Measurements from ENCODE around the gene EPHB2. TPM values are rescaled to one million over a fixed set of nuclear protein-coding genes. Genes with fewer than 3 reads are reported as not detected.

The EPHB2 gene
- total and polyA plus RNA-seq, 2 of the 8 experiments (the other 6 are each of a cell fraction or from before 2014, with no cell fraction given) = 15.8 to 17.2 TPM

GRCh38 chr1:22921452-22922126, 210.9 kb downstream of the EPHB2 start:
- H3K4ac ChIP-seq (replicated peaks; ENCODE audit: insufficient read length, low read depth, low read length) = no peak overlapping the region
- H3K4me2 ChIP-seq (ENCODE audit: insufficient read depth in 1 of 2, low read depth in 2 of 2, low read length in 2 of 2) = no peak overlapping the region
- H3K56ac ChIP-seq (replicated peaks; ENCODE audit: insufficient read length, low read depth, low read length) = no peak overlapping the region
- no peak overlapping the region for H2AK5ac ChIP-seq (ENCODE audit: low read depth, low read length)
- CTCF ChIA-PET (ENCODE audit: partially characterized antibody) = interaction anchor here (0.8 to 2.5 kb wide), 11 partner anchors 9 to 268 kb away, joined by 3 to 7 read pairs (median 3); partner anchors contain the start of gene C1QB
- H2BK5ac ChIP-seq (ENCODE audit: low read depth, low read length) = no peak overlapping the region
- no peak overlapping the region for H2BK15ac ChIP-seq (ENCODE audit: low read length)
- no peak overlapping the region for H3K14ac ChIP-seq (ENCODE audit: insufficient read length)
- no peak overlapping the region for H3K27ac ChIP-seq (ENCODE audit: low read depth, low read length)
- H3K36me3 ChIP-seq (ENCODE audit: control insufficient read depth in 2 of 4, insufficient read depth in 4 of 4, low read length in 3 of 4) = no peaks in the 10 kb centered on the region
- no peaks in the 10 kb centered on the region for H3K79me1 ChIP-seq (ENCODE audit: low read depth, low read length)
- H2BK12ac ChIP-seq (ENCODE audit: low read depth, low read length) = no peak overlapping the region
- H3K9me3 ChIP-seq (ENCODE audit: insufficient read depth in 2 of 2, low read depth in 1 of 2, low read length in 1 of 2) = no peaks in the 10 kb centered on the region
- no peaks in the 10 kb centered on the region for H3K23me2 ChIP-seq (ENCODE audit: low read depth, low read length)
- no peaks in the 10 kb centered on the region for H3K79me2 ChIP-seq (ENCODE audit: control insufficient read depth in 1 of 2, insufficient read depth in 2 of 2, low read length in 2 of 2)
- H3K23ac ChIP-seq (ENCODE audit: insufficient read length) = no peak overlapping the region
- H3K4me3 ChIP-seq (ENCODE audit: extremely low read depth in 1 of 4, insufficient read depth in 2 of 4, low read depth in 3 of 4, low read length in 4 of 4) = no peak overlapping the region
- H3K9ac ChIP-seq (replicated peaks in 1 of 4; ENCODE audit: extremely low read depth in 1 of 4, low read depth in 3 of 4, low read length in 3 of 4) = no peak overlapping the region
- 88% methylated on average over 8 of the region's 8 CpGs; no CpG with 5 or more reads in 1 of the 2 experiments for WGBS, 2 experiments (ENCODE audit: extremely low coverage in 1 of 2, insufficient coverage in 1 of 2, insufficient read length in 1 of 2, insufficient replicate concordance in 2 of 2, low coverage in 1 of 2, low lambda C conversion rate in 2 of 2, missing lambda C conversion rate in 1 of 2)
- no peak overlapping the region for H4K91ac ChIP-seq (replicated peaks; ENCODE audit: insufficient read length, low read length)
- FAIRE-seq (no peak), DNase-seq (ENCODE audit: low read depth in 1 of 2, low spot score in 2 of 2) (no peak)
- H2BK120ac ChIP-seq (replicated peaks; ENCODE audit: low read depth, low read length) = no peak overlapping the region
- no peak overlapping the region for H4K8ac ChIP-seq (ENCODE audit: extremely low read depth, insufficient read depth, low read length)
- no peak overlapping the region for H2AFZ ChIP-seq (ENCODE audit: low read length)
- POLR2A ChIA-PET (ENCODE audit: partially characterized antibody) = no interaction called here
- peaks cover 0 to 3% (median 0%) of the 10 kb centered on the region in 4 experiments; a peak in 2 of 7 replicates for H3K4me1 ChIP-seq (replicated peaks in 1 of 4; ENCODE audit: control insufficient read depth in 3 of 4, insufficient read depth in 4 of 4, low read length in 3 of 4)
- no peak overlapping the region for H2BK20ac ChIP-seq (ENCODE audit: low read length)
- H3K27me3 ChIP-seq (replicated peaks in 1 of 4; ENCODE audit: control insufficient read depth in 3 of 4, extremely low read depth in 1 of 4, insufficient read depth in 3 of 4, low read length in 3 of 4) = no peaks in the 10 kb centered on the region; a peak in 1 of 7 replicates
- H4K20me1 ChIP-seq (replicated peaks in 1 of 2; ENCODE audit: control insufficient read depth in 1 of 2, insufficient read depth in 2 of 2, low read length in 2 of 2) = no peaks in the 10 kb centered on the region
- no peak overlapping the region for H4K5ac ChIP-seq (ENCODE audit: insufficient read length, low read depth, low read length)
- H3K18ac ChIP-seq (ENCODE audit: extremely low read depth, low read length) = no peak overlapping the region
- no peak for TF ChIP-seq ZNF274 (IDR thresholded peaks at IDR 0.05; ENCODE audit: borderline replicate concordance, extremely low read depth, low read length)
